ENCODE results near the gene LMCD1. TPM values are rescaled to one million over a fixed set of nuclear protein-coding genes. Genes with fewer than 3 reads are reported as not detected.

The LMCD1 gene
- total RNA-seq, 6 experiments from 2014 or later, result 3.0 to 24.0 (median 8.4) TPM

DNA sequence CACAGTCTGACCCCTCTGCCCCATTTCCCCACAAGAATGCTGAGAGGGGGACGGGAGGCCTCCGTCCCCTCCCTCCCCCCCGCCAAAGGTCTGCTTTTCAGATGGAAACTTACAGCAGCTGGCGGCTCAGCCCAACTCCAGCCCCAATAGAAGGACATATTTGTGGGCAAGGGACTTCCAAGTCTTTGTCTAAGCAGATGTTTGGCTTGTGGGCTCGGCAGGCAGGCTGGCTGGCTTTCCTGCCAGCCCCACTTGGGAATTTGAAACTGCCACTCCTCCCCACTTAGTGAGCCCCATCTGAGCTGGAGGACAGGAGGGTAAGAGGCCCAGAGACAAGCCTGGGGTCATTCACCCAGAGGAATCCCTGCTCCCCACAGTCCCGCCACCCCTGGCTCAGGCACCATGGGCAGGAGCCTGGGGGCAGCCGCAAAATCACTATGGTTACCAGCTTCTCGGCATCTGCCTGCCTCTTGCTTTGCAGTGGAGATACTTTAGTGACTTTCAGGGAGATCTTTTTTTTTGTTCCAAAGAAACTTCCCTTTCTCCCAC, 53.6 kb downstream of the LMCD1 start:
- Histone ChIP-seq H3K27ac (no peak overlapping the region), H3K36me3 (no peaks in the 10 kb centered on the region), H3K27me3 (no peaks in the 10 kb centered on the region), H3K4me1 (peaks cover 0 to 9% (median 2%) of the 10 kb centered on the region in 4 donors), H3K9me3 (no peaks in the 10 kb centered on the region), H3K4me3 (no peak overlapping the region)
- TF ChIP-seq, protein P1, sequence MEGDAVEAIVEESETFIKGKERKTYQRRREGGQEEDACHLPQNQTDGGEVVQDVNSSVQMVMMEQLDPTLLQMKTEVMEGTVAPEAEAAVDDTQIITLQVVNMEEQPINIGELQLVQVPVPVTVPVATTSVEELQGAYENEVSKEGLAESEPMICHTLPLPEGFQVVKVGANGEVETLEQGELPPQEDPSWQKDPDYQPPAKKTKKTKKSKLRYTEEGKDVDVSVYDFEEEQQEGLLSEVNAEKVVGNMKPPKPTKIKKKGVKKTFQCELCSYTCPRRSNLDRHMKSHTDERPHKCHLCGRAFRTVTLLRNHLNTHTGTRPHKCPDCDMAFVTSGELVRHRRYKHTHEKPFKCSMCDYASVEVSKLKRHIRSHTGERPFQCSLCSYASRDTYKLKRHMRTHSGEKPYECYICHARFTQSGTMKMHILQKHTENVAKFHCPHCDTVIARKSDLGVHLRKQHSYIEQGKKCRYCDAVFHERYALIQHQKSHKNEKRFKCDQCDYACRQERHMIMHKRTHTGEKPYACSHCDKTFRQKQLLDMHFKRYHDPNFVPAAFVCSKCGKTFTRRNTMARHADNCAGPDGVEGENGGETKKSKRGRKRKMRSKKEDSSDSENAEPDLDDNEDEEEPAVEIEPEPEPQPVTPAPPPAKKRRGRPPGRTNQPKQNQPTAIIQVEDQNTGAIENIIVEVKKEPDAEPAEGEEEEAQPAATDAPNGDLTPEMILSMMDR (IDR thresholded peaks at IDR 0.05), result no peak
- TF ChIP-seq POLR2A (IDR thresholded peaks at IDR 0.05), result no peak
- 89% methylated on average over 6 of the region's 8 CpGs for WGBS (ENCODE audit: insufficient coverage, low coverage, low lambda C conversion rate, missing lambda C conversion rate)
- DNase-seq (no peak), ATAC-seq (no peak)
- intact Hi-C loops (cut with DNase I), result no loop called here

DNA sequence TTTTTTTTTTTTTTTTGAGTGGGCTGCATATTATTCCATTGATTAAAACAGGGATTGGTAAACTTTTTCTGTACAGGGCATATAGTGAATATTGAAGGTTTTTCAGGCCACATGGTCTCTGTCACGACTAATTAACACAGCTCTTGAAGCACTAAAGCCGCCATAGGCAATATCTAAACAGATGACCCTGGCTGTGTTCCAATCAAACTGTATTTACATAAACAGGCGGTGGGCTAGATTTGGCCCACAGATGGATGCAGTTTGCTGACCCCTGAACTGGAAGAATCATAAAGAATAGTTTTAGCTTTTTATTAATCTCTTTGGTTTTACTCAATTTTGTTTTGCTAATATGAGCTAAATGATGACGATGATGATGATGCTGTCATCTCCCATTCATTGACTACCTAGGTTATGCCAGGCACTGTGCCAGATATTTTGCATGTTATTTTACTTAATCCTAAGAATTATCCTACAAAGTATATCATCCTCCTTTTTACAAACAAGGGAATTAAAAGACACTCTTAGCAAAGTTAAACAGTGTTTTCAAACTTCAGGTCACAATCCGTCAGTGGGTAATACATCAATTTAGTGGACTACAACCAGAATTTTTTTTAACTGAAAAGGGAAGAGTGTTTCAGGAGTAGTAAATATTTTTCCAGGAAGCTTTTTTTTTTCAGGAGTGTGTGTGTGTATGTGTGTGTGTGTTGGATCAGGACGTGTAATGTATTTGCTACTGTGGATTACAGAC, 54.3 kb downstream of the LMCD1 start:
- Histone ChIP-seq H3K27ac (no peak overlapping the region), H3K27me3 (no peaks in the 10 kb centered on the region), H3K4me1 (peaks cover 0 to 9% (median 2%) of the 10 kb centered on the region in 4 donors), H3K36me3 (no peaks in the 10 kb centered on the region), H3K9me3 (no peaks in the 10 kb centered on the region), H3K4me3 (no peak overlapping the region)
- DNase-seq (no peak), ATAC-seq (no peak)
- TF ChIP-seq POLR2A (IDR thresholded peaks at IDR 0.05), result no peak
- TF ChIP-seq, protein P1 (IDR thresholded peaks at IDR 0.05), result no peak
- 78% methylated on average over 6 of the region's 6 CpGs for WGBS (ENCODE audit: insufficient coverage, low coverage, low lambda C conversion rate, missing lambda C conversion rate)
- intact Hi-C loops (cut with DNase I), result no loop called here

DNA sequence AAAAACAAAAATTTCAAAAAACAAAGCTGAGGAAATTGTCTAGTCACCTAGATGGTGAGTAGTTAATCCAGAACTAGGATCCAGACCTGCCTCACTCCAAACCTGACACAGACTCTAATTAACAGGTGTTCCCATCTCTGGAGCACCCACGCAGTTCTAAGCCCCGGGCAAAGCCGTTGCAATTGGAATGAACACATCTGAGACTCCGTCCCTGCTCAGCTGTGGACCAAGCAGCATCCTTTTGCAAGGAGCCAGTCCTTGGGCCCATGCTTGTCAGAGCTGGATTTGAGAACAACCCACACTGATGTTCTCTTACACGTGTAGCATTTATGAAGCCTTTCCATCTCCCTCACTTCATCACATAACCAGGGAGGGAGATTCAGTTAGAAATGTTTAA, 54.8 kb downstream of the LMCD1 start:
- H3K27ac ChIP-seq, result no peak overlapping the region
- DNase-seq (no peak), ATAC-seq (no peak)
- WGBS (ENCODE audit: insufficient coverage, low coverage, low lambda C conversion rate, missing lambda C conversion rate), result 100% methylated on average over 1 of the region's 5 CpGs
- no peaks in the 10 kb centered on the region for H3K9me3 ChIP-seq
- TF ChIP-seq, protein P1 (IDR thresholded peaks at IDR 0.05), result no peak
- no peak for TF ChIP-seq POLR2A (IDR thresholded peaks at IDR 0.05)
- H3K27me3 ChIP-seq, result no peaks in the 10 kb centered on the region
- no peak overlapping the region for H3K4me3 ChIP-seq
- H3K36me3 ChIP-seq, result no peaks in the 10 kb centered on the region
- intact Hi-C loops (cut with DNase I), result no loop called here
- H3K4me1 ChIP-seq, result peaks cover 0 to 9% (median 2%) of the 10 kb centered on the region in 4 donors

- H3K9me3 ChIP-seq, result no peaks in the 10 kb centered on the region
- DNase-seq (no peak), ATAC-seq (peak; percentile 68 to 82 (median 72))
- H3K36me3 ChIP-seq, result no peaks in the 10 kb centered on the region
- intact Hi-C loops (cut with DNase I), result no loop called here
- WGBS (ENCODE audit: insufficient coverage, low coverage, low lambda C conversion rate, missing lambda C conversion rate), result 41% methylated on average over 3 of the region's 4 CpGs
- TF ChIP-seq, protein P1 (IDR thresholded peaks at IDR 0.05), result no peak
- TF ChIP-seq POLR2A (IDR thresholded peaks at IDR 0.05), result no peak
- H3K27me3 ChIP-seq, result no peaks in the 10 kb centered on the region
- H3K4me3 ChIP-seq, result no peak overlapping the region
- no peak overlapping the region for H3K27ac ChIP-seq
- peaks cover 0 to 9% (median 2%) of the 10 kb centered on the region in 4 donors for H3K4me1 ChIP-seq
Observed at GRCh38 chr3:8557298-8557697, 55.7 kb downstream of the LMCD1 start.

Measured in right lobe of liver (tissue), 6 donors.